Esophagus squamous epithelium (tissue), 4 donors: Measurements from ENCODE around the gene DYNC1I1.

Experiments
- CTCF ChIP-seq, 6 experiments: fragments of 450-650 bp in 4 of 6; fragments of 200-600 bp in 2 of 6; sonication (generic) in 2 of 6; IDR thresholded peaks; one replicate each; pipeline ENCODE4 v1.5.1; 2016 to 2019; ENCODE audit warnings: antibody characterized with exemption in 6 of 6, mild to moderate bottlenecking in 4 of 6, moderate library complexity in 4 of 6
- POLR2A ChIP-seq, 4 donors: fragments of 450-650 bp; IDR thresholded peaks; one replicate each; pipeline ENCODE4 v1.6.1; 2017; ENCODE audit warnings: antibody characterized with exemption in 4 of 4, mild to moderate bottlenecking in 4 of 4, moderate library complexity in 3 of 4

- no peak for TF ChIP-seq CTCF (IDR thresholded peaks at IDR 0.05)
- no peak for TF ChIP-seq POLR2A (IDR thresholded peaks at IDR 0.05)
Observed at GRCh38 chr7:95808396-95808795, 36.0 kb downstream of the DYNC1I1 start.
